Measurements from ENCODE around the gene IFNAR1.

The IFNAR1 gene

DNA sequence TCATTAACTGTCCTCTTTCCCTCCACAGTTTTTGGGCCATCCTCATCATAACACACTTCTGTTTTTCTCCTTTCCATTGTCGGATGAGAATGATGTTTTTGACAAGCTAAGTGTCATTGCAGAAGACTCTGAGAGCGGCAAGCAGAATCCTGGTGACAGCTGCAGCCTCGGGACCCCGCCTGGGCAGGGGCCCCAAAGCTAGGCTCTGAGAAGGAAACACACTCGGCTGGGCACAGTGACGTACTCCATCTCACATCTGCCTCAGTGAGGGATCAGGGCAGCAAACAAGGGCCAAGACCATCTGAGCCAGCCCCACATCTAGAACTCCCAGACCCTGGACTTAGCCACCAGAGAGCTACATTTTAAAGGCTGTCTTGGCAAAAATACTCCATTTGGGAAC is 28.6 kb upstream of the IFNAR1 start:
- H3K4me3 ChIP-seq (ENCODE audit: low read length), result no peak overlapping the region
- DNase-seq (ENCODE audit: low read depth), result no peak
- TF ChIP-seq, protein P1, sequence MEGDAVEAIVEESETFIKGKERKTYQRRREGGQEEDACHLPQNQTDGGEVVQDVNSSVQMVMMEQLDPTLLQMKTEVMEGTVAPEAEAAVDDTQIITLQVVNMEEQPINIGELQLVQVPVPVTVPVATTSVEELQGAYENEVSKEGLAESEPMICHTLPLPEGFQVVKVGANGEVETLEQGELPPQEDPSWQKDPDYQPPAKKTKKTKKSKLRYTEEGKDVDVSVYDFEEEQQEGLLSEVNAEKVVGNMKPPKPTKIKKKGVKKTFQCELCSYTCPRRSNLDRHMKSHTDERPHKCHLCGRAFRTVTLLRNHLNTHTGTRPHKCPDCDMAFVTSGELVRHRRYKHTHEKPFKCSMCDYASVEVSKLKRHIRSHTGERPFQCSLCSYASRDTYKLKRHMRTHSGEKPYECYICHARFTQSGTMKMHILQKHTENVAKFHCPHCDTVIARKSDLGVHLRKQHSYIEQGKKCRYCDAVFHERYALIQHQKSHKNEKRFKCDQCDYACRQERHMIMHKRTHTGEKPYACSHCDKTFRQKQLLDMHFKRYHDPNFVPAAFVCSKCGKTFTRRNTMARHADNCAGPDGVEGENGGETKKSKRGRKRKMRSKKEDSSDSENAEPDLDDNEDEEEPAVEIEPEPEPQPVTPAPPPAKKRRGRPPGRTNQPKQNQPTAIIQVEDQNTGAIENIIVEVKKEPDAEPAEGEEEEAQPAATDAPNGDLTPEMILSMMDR (conservative IDR thresholded peaks at IDR 0.05; ENCODE audit: low read length), result no peak

DNA sequence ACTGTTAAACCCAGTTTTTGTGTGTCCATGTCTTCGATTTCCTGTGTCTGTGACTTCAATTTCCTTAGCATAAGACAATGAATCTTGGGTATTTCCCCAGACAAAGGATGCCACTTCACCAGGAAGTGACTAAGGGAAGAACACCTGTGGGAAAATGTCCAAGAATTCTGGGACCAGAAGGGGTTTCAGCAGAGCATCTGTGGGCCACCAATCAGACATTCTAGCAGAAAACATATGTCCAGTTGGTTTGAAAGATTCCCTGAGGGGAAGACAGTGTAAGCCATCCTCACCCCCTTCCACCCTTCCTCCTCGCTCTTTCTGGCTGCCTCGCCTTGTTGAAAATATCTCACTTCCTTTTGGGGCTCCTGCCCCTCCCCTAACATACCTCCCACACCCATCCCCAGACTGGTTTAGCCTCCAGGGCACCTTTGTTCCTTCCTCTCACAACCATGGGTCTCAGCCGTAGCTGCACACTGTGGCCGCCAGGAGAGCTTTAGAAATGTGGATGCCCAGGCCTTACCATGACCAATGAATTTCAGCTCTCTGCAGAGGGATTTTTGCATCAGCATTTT is 25.5 kb upstream of the IFNAR1 start:
- no peak for DNase-seq (ENCODE audit: low read depth)

DNA sequence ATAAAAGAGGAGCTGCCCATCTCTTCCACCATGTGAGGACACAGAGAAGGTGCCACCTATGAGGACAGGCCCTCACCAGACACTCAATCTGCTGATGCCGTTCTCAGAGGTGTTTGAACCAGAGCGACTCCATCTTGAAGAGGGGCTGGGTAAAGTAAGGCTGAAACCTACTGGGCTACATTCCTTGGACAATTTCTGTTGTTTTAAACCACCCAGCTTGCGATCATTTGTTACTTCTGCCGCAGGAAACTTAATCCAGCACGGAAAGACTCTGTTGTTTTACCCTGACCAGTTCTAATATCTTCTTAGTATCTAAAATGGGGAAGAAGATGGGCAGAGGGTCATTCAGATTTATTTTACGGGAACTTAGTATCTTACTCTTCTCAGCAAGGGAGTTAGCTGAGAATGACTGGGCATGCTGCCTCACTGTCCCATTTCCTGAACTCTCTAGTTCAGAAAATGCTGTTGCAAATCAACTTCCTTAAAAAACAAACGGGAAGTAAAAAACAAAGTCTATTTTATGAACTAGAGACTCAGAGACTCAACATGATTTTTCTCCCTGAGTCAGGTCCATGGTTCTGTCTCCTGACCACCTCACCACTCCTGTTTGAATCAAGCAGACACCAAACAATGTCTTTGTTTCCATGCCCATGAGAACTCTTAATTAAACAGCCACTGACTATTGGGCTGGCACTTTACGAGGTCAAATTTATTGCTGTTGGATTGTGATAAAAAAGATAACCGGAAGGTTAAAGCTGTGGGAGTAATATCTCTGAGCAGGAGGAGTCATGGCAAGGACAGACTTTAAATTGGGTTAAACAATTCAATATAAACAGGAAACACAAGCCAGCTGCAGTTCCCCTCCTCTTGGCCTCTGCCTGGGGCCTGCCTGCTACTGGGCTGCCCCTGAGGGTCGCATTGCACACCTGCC is 23.8 kb upstream of the IFNAR1 start:
- no peak overlapping the region for H3K4me3 ChIP-seq (ENCODE audit: low read length)
- no peak for DNase-seq (ENCODE audit: low read depth)
- TF ChIP-seq, protein P1 (conservative IDR thresholded peaks at IDR 0.05; ENCODE audit: low read length), result no peak

More for the DNA sequence above, 25.5 kb upstream of the IFNAR1 start:
- TF ChIP-seq, protein P1 (conservative IDR thresholded peaks at IDR 0.05; ENCODE audit: low read length), result no peak
- H3K4me3 ChIP-seq (ENCODE audit: low read length), result no peak overlapping the region

DNA sequence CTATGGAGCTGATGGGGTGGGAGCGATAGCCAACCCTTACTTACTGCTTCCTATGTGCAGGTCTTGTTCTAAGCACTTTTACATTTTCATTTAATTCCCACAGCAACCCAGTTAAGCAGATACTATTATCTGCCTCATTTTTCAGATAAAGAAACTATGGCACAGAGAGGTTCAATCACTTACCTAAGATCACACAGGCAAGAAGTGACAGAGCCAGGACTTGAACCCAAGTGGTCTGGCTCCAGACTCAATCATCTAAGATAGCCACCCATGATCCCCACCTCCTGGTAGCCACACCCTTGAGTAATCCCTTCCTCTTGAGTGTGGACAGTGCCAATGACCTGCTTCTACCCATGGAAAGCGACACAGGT is 23.2 kb upstream of the IFNAR1 start:
- H3K4me3 ChIP-seq (ENCODE audit: low read length), result no peak overlapping the region
- TF ChIP-seq, protein P1 (conservative IDR thresholded peaks at IDR 0.05; ENCODE audit: low read length), result no peak
- DNase-seq (ENCODE audit: low read depth), result no peak

DNA sequence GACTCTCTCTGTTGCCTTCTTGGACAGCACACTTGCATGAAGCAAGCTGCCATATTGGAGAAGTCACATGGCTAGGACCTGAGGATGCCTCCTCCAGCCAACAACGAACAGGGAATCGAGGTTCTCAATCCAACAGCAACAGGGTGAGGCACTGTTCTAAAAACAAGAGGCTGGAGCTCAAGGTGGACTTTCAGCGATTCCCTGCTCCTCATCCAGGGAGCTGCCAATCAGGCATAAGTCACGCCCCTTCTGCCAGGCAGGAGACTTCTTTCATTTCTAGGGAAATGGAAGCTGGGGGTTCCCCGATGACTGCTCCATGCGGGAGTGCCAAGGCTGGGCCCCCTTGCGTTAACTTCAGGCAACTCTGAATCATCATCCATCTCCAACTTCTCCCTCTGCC is 22.7 kb upstream of the IFNAR1 start:
- H3K4me3 ChIP-seq (ENCODE audit: low read length), result no peak overlapping the region
- DNase-seq (ENCODE audit: low read depth), result no peak
- TF ChIP-seq, protein P1 (conservative IDR thresholded peaks at IDR 0.05; ENCODE audit: low read length), result no peak

DNA sequence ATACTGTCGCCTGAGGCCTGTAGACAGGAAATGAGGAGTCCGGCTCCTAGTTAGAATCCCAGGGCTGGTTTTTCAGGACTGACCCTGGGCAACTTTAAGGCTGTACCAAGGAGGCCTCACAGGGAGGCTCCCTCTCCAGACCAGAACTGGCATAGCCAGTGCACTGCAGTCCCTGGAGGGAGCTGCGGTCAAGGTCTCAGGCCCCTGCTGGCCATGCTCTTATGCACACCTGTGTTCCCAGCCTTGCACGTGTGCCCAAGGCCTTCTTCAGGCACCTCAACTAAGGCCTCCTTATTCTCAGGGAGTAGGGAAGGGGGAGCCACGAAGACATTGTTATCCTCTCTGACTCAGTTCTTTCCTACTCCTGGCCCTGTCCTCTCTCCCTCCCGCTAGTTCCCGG is 22.0 kb upstream of the IFNAR1 start:
- no peak for DNase-seq (ENCODE audit: low read depth)
- no peak overlapping the region for H3K4me3 ChIP-seq (ENCODE audit: low read length)
- TF ChIP-seq, protein P1 (conservative IDR thresholded peaks at IDR 0.05; ENCODE audit: low read length), result no peak

DNA sequence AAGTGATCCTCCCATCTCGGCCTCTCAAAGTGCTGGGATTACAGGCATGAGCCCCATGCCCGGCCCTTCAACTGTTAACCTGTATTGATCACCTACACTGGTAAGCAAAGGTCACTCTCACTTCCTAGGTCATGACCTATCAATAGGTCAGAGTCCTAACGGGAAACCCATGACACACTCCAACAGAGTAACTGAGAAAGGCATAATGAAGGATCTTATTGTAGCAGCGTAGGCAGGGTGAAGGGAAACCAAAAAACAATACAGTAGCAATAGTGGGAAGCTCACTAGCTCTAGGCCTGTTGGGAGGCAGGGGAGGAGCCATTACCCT is 19.5 kb upstream of the IFNAR1 start:
- no peak overlapping the region for H3K4me3 ChIP-seq (ENCODE audit: low read length)
- DNase-seq (ENCODE audit: low read depth), result no peak

More for the DNA sequence above, 19.5 kb upstream of the IFNAR1 start:
- TF ChIP-seq, protein P1 (conservative IDR thresholded peaks at IDR 0.05; ENCODE audit: low read length), result no peak

All from AG10803 (cell line).